ENCODE data around the gene POLE3.

POLE3 gene

DNA sequence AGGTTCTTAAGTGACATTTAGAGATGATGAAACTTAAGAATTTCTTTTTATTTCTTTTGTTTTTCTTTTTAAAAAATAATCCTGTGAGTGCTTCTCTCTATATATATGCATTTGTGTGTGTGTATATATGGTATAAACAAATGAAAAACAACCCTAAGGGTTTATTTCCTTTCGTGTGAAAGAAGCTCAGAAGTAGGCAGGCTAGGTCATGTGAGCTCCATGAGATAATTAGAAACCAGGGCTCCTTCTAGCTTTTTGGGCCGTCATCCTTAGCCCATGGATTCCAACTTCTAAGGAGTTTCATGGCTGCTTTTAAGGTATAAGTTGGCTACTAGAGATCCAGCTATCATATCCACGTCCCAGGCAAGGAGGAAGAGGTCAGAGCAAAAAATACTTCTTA lies 11.3 kb upstream of the POLE3 start:
- Histone ChIP-seq H3K9me3 (ENCODE audit: severe bottlenecking) (no peaks in the 10 kb centered on the region), H3K27me3 (ENCODE audit: insufficient read depth, poor library complexity, severe bottlenecking) (no peaks in the 10 kb centered on the region), H3K27ac (ENCODE audit: poor library complexity, severe bottlenecking) (no peak overlapping the region), H3K36me3 (ENCODE audit: low read depth) (no peaks in the 10 kb centered on the region), H3K4me1 (ENCODE audit: insufficient read depth, poor library complexity, severe bottlenecking) (no peaks in the 10 kb centered on the region), H3K4me3 (ENCODE audit: severe bottlenecking) (no peak overlapping the region)
- DNase-seq (ENCODE audit: low spot score), result no peak
- TF ChIP-seq, protein P1, sequence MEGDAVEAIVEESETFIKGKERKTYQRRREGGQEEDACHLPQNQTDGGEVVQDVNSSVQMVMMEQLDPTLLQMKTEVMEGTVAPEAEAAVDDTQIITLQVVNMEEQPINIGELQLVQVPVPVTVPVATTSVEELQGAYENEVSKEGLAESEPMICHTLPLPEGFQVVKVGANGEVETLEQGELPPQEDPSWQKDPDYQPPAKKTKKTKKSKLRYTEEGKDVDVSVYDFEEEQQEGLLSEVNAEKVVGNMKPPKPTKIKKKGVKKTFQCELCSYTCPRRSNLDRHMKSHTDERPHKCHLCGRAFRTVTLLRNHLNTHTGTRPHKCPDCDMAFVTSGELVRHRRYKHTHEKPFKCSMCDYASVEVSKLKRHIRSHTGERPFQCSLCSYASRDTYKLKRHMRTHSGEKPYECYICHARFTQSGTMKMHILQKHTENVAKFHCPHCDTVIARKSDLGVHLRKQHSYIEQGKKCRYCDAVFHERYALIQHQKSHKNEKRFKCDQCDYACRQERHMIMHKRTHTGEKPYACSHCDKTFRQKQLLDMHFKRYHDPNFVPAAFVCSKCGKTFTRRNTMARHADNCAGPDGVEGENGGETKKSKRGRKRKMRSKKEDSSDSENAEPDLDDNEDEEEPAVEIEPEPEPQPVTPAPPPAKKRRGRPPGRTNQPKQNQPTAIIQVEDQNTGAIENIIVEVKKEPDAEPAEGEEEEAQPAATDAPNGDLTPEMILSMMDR (IDR thresholded peaks at IDR 0.05; ENCODE audit: poor library complexity, severe bottlenecking), result no peak
- no peak for ATAC-seq (ENCODE audit: low read depth)

DNA sequence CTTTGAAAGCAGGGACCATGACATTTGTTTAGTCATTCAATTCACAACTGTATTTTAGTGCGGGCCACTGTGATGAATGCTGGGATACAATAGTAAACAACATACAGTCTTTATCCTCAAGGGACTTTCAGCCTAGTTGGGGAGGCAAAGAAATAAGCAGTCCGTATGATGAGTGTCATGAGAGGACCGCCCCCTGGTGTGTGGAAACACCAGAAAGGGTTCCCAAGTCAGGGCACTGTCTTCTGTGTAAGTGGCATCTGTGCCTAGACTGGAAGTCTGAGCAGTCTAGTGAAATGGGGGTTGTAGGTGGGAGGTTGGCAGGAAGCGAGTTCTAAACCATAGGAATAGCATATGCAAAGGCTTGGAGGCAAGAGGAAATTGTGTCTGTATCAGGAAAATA lies 6.9 kb upstream of the POLE3 start:
- Histone ChIP-seq H3K36me3 (ENCODE audit: low read depth) (no peaks in the 10 kb centered on the region), H3K27me3 (ENCODE audit: insufficient read depth, poor library complexity, severe bottlenecking) (no peaks in the 10 kb centered on the region), H3K27ac (ENCODE audit: poor library complexity, severe bottlenecking) (no peak overlapping the region), H3K4me1 (ENCODE audit: insufficient read depth, poor library complexity, severe bottlenecking) (no peaks in the 10 kb centered on the region), H3K9me3 (ENCODE audit: severe bottlenecking) (no peaks in the 10 kb centered on the region), H3K4me3 (ENCODE audit: severe bottlenecking) (no peak overlapping the region)
- ATAC-seq (ENCODE audit: low read depth) (no peak), DNase-seq (ENCODE audit: low spot score) (no peak)
- TF ChIP-seq, protein P1 (IDR thresholded peaks at IDR 0.05; ENCODE audit: poor library complexity, severe bottlenecking), result no peak

DNA sequence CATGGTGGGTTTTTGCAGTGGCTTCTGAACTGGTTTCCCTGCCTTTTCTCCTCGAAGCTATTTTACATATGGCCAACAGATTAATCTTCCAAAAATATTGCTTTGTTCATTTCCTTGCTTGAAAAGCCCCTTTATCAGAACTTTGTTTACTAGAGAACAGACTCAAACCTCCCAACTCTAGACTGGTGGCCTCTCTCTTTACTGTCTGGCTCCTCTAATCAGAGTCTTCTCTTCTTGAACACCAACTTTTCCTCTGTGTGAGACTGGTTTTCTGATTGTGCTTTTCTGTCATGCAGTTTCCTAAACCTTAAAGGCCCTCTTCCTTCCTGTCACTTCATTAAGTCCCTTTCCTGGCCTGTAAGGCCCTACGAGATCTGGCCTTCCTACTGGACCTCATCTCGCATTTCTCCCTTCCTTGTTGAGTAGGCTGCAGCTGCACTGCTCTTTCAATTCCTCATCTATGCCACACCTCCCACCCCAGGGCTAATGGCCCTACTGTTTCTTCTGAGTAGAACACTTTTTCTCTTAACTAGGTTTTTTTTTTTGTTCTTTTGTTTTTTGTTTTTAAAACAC lies 5.8 kb upstream of the POLE3 start:
- Histone ChIP-seq H3K9me3 (ENCODE audit: severe bottlenecking) (no peaks in the 10 kb centered on the region), H3K4me3 (ENCODE audit: severe bottlenecking) (no peak overlapping the region), H3K36me3 (ENCODE audit: low read depth) (no peaks in the 10 kb centered on the region), H3K27me3 (ENCODE audit: insufficient read depth, poor library complexity, severe bottlenecking) (no peaks in the 10 kb centered on the region), H3K27ac (ENCODE audit: poor library complexity, severe bottlenecking) (no peak overlapping the region), H3K4me1 (ENCODE audit: insufficient read depth, poor library complexity, severe bottlenecking) (no peaks in the 10 kb centered on the region)
- TF ChIP-seq, protein P1 (IDR thresholded peaks at IDR 0.05; ENCODE audit: poor library complexity, severe bottlenecking), result no peak
- DNase-seq (ENCODE audit: low spot score), result no peak
- ATAC-seq (ENCODE audit: low read depth), result no peak

DNA sequence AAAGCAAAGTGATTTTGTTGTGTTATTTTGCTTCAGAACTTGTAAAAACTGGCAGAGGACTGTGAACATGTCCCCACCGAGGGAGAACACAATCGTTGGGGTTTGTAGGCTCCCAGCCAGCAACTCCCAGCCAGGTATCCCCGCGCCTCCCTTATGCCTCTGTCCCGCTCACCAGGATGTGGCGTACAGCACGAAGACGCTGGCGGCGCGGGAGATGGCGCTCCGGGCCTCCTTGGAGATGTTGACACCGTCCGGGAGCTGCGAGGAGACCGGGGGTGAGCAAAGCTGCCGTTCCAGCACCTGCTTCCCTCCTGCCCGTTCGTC lies 630 bp downstream of the POLE3 start:
- H3K4me3 ChIP-seq (ENCODE audit: severe bottlenecking), result peak overlapping the region; percentile 60
- peaks cover 23% of the 10 kb centered on the region for H3K36me3 ChIP-seq (ENCODE audit: low read depth)
- no peaks in the 10 kb centered on the region for H3K27me3 ChIP-seq (ENCODE audit: insufficient read depth, poor library complexity, severe bottlenecking)
- peak overlapping the region; percentile 71 for H3K27ac ChIP-seq (ENCODE audit: poor library complexity, severe bottlenecking)
- H3K4me1 ChIP-seq (ENCODE audit: insufficient read depth, poor library complexity, severe bottlenecking), result no peaks in the 10 kb centered on the region
- TF ChIP-seq, protein P1 (IDR thresholded peaks at IDR 0.05; ENCODE audit: poor library complexity, severe bottlenecking), result no peak
- DNase-seq (ENCODE audit: low spot score) (no peak), ATAC-seq (ENCODE audit: low read depth) (peak; percentile 28)
- H3K9me3 ChIP-seq (ENCODE audit: severe bottlenecking), result no peaks in the 10 kb centered on the region

DNA sequence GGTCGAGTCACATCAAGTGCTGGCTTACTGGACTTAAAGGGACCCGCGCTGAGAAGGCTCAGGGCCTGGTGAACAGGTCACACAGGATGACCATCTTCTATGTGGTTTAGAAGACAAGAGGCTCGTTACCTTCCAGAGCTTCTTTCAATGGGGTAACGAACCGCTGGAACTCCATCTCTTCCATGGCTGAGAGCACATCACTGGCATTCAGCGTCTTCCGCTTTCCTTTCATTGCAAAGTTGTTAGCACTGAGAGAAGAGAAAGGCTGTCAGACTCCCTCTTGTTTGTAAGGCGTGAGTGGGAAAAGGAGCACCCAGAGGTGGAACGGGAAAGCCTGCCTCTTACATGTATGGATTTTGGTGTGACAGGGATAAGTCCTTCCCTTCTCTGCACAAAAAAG lies 994 bp downstream of the POLE3 start:
- no peak for DNase-seq (ENCODE audit: low spot score)
- TF ChIP-seq, protein P1 (IDR thresholded peaks at IDR 0.05; ENCODE audit: poor library complexity, severe bottlenecking), result no peak
- Histone ChIP-seq H3K27me3 (ENCODE audit: insufficient read depth, poor library complexity, severe bottlenecking) (no peaks in the 10 kb centered on the region), H3K4me1 (ENCODE audit: insufficient read depth, poor library complexity, severe bottlenecking) (no peaks in the 10 kb centered on the region), H3K36me3 (ENCODE audit: low read depth) (peaks cover 23% of the 10 kb centered on the region), H3K4me3 (ENCODE audit: severe bottlenecking) (peak overlapping the region; percentile 60), H3K9me3 (ENCODE audit: severe bottlenecking) (no peaks in the 10 kb centered on the region), H3K27ac (ENCODE audit: poor library complexity, severe bottlenecking) (peak overlapping the region; percentile 71)
- no peak for ATAC-seq (ENCODE audit: low read depth)

Measured in RWPE2 (cell line).